SJCRH30 (cell line): Measurements from ENCODE around the gene ORC3. TPM values are rescaled to one million over a fixed set of nuclear protein-coding genes. Genes with fewer than 3 reads are reported as not detected.
A peak's percentile ranks its signal among the peaks of the same experiment; 100 is the strongest.

Experiments used
- DNase-seq, 2 experiments: peaks; one replicate each; pipeline ENCODE4 v3.0.0-alpha.2; 2015 to 2020
- H3K27ac ChIP-seq: fragments of 250-450 bp; sonication (Bioruptor Pico); 2 replicates; pipeline ENCODE4 v1.5.1; 2020; ENCODE audit warnings: mild to moderate bottlenecking, moderate library complexity
- H3K27me3 ChIP-seq: fragments of 250-450 bp; sonication (Bioruptor Pico); 2 replicates; pipeline ENCODE4 v1.5.1; 2020; ENCODE audit warnings: mild to moderate bottlenecking, moderate library complexity
- H3K36me3 ChIP-seq: fragments of 250-450 bp; sonication (Bioruptor Pico); 2 replicates; pipeline ENCODE4 v1.5.1; 2020; ENCODE audit warnings: mild to moderate bottlenecking, moderate library complexity
- H3K4me1 ChIP-seq: fragments of 250-450 bp; sonication (Bioruptor Pico); 2 replicates; pipeline ENCODE4 v1.5.1; 2020; ENCODE audit warnings: mild to moderate bottlenecking, moderate library complexity
- H3K4me3 ChIP-seq: fragments of 250-450 bp; sonication (Bioruptor Pico); 2 replicates; pipeline ENCODE4 v1.5.1; 2020; ENCODE audit warnings: mild to moderate bottlenecking, moderate library complexity
- H3K9me3 ChIP-seq: fragments of 250-450 bp; sonication (Bioruptor Pico); replicated peaks from 2 replicates; pipeline ENCODE4 v1.5.1; 2020; ENCODE audit warnings: mild to moderate bottlenecking, moderate library complexity
- total RNA-seq: library from RNA; depleted of rRNA; stranded (reverse); fragments of >200 nt; shearing (Covaris generic); gene quantifications from 2 replicates; pipeline ENCODE4 v1.2.3, GENCODE V29; 2014

The ORC3 gene
- total RNA-seq, 1 experiment from 2014 or later, result 64.9 TPM

DNA sequence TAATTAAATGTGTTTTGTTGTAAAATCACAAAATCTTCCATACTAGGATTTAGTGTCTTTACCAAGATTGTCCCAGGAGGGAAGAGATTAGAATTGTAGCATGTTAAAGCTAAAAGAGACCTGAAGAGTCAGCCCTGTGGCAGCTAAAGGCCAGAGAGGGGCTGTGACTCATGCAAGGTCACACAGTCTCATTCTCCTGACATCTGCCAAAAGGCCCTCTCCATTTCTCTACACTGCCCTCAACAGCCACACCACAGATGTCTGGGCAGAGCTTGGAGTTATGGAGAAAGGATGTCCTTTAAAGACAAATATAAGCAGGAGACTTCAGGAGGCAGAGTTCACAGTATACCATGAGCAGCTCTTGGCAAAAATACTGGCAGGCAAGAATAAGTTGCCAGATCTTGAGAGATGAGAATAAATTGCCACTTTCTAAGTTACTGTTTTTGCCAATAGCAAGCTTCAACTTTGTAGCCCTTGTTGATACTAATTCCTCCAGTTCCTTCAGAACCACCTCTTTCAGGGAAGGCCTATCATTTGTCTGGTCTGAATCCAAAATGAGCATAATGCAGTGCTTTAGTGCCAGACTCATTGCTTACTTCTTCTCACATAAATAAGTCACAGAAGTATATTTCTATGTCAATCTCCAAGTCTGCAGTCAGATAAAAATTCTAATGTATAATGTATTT lies 70.4 kb downstream of the ORC3 start:
- H3K27me3 ChIP-seq, result no peaks in the 10 kb centered on the region
- no peak for DNase-seq
- H3K4me3 ChIP-seq, result no peak overlapping the region
- no peaks in the 10 kb centered on the region for H3K9me3 ChIP-seq
- no peak overlapping the region for H3K27ac ChIP-seq
- H3K36me3 ChIP-seq, result peaks cover 32% of the 10 kb centered on the region
- H3K4me1 ChIP-seq, result peaks cover 5% of the 10 kb centered on the region; the same call in 1 of the 2 replicates

DNA sequence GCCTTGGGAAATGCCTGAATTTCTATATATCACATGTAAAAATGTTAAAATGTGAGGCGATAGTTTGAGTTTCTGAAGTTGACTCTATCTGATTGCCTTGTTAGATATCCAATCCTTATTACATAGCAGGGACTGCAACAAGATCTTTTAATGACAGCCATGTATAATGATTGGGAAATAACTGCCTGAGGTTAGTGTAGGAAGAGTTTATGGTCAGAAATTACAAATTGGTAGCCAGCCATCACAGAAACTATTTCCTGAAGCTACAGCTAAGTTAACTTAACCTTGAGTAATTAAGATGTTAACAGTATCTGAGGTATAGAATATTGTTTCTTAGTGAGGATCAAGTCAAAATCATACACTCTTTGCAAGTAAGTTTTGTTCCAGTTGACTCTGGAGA lies 71.1 kb downstream of the ORC3 start:
- Histone ChIP-seq H3K27ac (no peak overlapping the region), H3K4me3 (no peak overlapping the region), H3K27me3 (no peaks in the 10 kb centered on the region), H3K4me1 (peaks cover 5% of the 10 kb centered on the region; the same call in 1 of the 2 replicates), H3K9me3 (no peaks in the 10 kb centered on the region), H3K36me3 (peaks cover 38% of the 10 kb centered on the region)
- no peak for DNase-seq

DNA sequence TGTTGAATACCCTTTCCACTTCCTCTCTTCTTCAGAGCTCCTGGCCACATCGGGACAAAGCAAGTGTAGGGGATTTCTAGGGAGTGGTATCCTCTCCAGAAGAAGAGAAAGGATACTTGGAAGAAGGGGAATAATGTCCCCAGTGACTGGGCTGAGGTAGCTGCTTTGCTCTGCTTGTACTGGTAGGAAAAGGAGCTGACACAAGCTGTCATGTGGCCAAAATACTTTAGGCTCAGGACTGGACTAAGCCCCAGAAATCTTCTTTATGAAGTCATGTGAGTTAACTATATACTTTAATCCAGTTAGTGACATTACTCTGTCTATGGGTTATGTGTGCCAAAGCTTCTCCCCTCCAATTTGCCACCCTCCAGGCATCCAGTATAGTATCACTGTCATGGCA lies 71.6 kb downstream of the ORC3 start:
- peaks cover 5% of the 10 kb centered on the region; the same call in 1 of the 2 replicates for H3K4me1 ChIP-seq
- H3K27ac ChIP-seq, result no peak overlapping the region
- no peaks in the 10 kb centered on the region for H3K27me3 ChIP-seq
- H3K9me3 ChIP-seq, result no peaks in the 10 kb centered on the region
- peaks cover 39% of the 10 kb centered on the region for H3K36me3 ChIP-seq
- H3K4me3 ChIP-seq, result no peak overlapping the region
- DNase-seq, result no peak

DNA sequence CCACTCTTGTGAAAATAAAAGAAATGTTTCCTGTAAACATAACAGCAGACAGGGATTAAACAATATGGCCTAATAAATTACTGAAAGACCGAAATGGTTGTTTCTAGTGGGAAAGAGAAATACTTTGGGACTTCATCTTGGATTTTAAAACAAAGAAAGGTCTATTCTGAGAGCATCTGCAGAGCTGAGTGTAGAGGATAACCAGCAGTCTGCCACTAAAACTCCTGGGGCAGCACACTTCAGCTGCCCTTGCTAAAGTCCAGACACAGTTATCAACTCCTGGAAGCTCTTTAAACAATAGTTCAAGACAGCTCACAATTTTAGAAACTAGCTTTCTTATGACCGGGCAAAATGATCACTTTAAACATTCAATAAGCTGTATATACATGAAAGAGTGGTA lies 73.5 kb downstream of the ORC3 start:
- peaks cover 5% of the 10 kb centered on the region; the same call in 1 of the 2 replicates for H3K4me1 ChIP-seq
- peak; percentile 9 to 56 for DNase-seq
- peaks cover 27% of the 10 kb centered on the region for H3K36me3 ChIP-seq
- H3K27me3 ChIP-seq, result no peaks in the 10 kb centered on the region
- peak overlapping the region; percentile 2; the same call in 1 of the 2 replicates for H3K27ac ChIP-seq
- no peak overlapping the region for H3K4me3 ChIP-seq
- no peaks in the 10 kb centered on the region for H3K9me3 ChIP-seq

DNA sequence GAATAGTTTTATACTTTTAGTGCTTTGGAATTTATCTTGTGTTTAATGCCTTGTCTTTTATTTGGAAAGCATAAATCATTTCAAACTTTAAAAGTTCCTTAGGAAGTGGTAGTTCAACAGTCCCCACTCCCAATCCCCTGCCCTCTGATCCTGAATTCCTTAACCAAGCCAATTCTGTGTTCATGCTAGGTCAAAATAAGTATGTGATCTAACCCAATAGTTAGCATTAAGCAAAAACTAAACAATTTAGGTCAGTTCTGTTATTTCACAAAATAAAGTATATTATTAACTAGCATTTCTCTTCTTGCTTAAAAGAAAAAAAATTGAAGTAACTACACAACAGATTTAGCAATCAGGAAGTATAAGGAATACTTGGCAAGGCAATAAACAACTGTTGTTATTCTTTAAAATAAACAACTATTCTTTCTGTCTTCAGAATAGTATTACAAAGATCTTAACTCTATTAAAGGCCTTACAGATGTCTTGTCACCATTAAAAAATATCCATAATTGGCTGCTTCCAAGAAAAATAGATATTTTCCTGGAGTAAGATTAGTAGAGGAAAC lies 75.1 kb downstream of the ORC3 start:
- peaks cover 5% of the 10 kb centered on the region; the same call in 1 of the 2 replicates for H3K4me1 ChIP-seq
- peaks cover 31% of the 10 kb centered on the region for H3K36me3 ChIP-seq
- DNase-seq, result no peak
- no peak overlapping the region for H3K4me3 ChIP-seq
- no peaks in the 10 kb centered on the region for H3K9me3 ChIP-seq
- no peaks in the 10 kb centered on the region for H3K27me3 ChIP-seq
- H3K27ac ChIP-seq, result no peak overlapping the region

DNA sequence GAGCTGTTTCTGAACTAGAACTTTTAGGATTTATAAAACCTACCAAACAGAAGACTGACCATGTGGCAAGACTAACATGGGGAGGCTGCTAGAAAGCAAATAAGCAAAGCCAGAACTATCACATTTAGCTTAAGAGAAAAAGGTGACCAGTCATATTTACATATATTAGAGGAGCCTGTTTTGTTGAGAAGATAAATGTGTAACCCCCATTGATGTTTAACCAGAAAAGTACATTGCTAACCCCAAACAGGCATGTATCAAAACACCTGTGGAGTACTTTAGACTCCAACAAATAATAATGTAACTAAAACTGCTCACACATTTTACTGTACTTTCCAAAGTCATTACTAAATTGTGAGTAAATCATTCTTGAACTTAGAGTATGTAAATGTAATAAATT lies 77.1 kb downstream of the ORC3 start:
- H3K4me1 ChIP-seq, result peaks cover 5% of the 10 kb centered on the region; the same call in 1 of the 2 replicates
- H3K27me3 ChIP-seq, result no peaks in the 10 kb centered on the region
- no peaks in the 10 kb centered on the region for H3K9me3 ChIP-seq

DNA sequence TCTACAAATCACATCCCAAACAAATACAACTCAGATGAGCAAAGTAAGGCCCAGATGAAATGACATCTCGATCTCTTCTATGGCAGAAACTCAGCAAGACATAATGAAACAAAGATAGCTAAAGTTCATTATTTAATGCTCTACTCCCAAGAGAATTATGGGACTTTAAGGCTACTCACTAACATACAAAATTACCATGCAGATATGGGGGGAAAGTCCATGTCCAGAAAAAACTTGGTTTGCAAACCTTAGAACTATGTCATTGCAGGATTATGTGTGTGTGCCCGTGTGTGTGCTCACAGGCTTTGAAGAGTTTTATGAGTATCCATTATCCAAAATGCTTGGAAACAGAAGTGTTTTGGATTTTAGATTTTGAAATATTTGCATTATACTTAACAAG lies 78.1 kb downstream of the ORC3 start:
- no peaks in the 10 kb centered on the region for H3K27me3 ChIP-seq
- H3K27ac ChIP-seq, result no peak overlapping the region
- no peaks in the 10 kb centered on the region for H3K9me3 ChIP-seq
- no peak for DNase-seq
- H3K4me3 ChIP-seq, result no peak overlapping the region
- peaks cover 5% of the 10 kb centered on the region; the same call in 1 of the 2 replicates for H3K4me1 ChIP-seq
- H3K36me3 ChIP-seq, result peaks cover 47% of the 10 kb centered on the region

More for the DNA sequence above, 77.1 kb downstream of the ORC3 start:
- Histone ChIP-seq H3K4me3 (no peak overlapping the region), H3K36me3 (peaks cover 44% of the 10 kb centered on the region), H3K27ac (no peak overlapping the region)
- DNase-seq, result no peak

DNA sequence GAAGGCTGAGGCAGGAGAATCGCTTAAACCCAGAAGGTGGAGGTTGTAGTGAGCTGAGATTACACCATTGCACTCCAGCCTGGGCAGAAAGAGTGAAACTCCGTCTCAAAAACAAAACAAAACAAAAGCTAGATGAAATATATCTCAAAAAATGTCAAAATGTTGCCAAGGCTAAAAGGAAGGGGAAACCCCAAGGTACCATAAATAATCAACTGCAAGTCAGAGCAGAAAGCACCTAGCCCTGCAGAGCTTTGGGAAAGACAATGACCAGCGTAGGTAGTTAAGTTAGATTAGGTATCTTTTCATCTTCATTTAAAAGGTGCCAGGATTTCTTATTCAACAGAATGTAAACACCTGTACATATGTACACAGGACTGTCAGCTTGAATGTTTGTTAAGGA lies 79.1 kb downstream of the ORC3 start:
- no peak for DNase-seq
- no peaks in the 10 kb centered on the region for H3K9me3 ChIP-seq
- peaks cover 57% of the 10 kb centered on the region for H3K36me3 ChIP-seq
- H3K27ac ChIP-seq, result no peak overlapping the region
- H3K4me3 ChIP-seq, result no peak overlapping the region
- H3K27me3 ChIP-seq, result no peaks in the 10 kb centered on the region
- H3K4me1 ChIP-seq, result no peaks in the 10 kb centered on the region

DNA sequence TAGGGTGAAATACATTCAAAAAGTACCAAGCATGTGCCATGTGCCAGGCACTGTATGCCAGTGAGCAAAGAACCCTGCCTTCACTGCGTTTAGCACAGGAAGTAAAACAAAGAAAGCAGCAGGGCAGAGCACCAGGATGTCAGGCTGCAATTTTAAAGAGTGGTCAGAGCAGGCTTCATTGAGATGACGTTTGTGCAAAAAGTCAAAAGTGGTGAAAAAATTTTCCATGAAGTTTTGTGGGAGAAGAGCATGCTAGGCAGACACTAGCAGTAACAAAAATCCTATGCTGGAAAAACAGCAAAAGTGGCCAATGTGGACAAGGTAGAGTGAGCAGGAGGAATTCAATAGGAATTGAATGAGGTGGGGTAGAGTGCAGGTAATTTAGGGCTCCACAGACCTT lies 80.8 kb downstream of the ORC3 start:
- Histone ChIP-seq H3K27ac (no peak overlapping the region), H3K36me3 (peaks cover 68% of the 10 kb centered on the region), H3K4me1 (no peaks in the 10 kb centered on the region), H3K4me3 (no peak overlapping the region), H3K27me3 (no peaks in the 10 kb centered on the region), H3K9me3 (no peaks in the 10 kb centered on the region; the same call in 1 of the 2 replicates)
- no peak for DNase-seq

DNA sequence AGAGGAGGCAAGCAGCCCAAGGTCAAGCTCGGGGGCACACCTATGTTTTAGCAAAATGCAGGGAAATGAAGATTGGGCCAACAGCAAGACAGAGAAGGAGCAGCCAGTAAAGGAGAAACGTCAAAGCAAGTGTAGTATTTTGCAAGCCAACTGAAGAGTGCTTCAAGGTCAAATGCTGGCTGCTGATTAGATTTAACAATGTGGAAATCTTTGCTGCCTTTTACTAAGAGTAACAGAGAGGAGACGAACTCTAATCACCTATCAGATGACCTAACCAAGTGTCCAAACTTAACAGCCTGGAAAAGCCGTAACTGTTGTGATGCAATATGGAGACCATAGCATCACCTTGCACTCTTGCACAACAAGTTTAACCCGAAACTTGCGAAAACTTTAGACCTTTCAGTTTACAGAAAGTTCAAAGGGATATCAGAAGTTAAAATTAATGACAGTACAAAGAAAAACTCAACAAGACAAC lies 81.7 kb downstream of the ORC3 start:
- no peak overlapping the region for H3K4me3 ChIP-seq
- H3K4me1 ChIP-seq, result no peaks in the 10 kb centered on the region
- no peak for DNase-seq
- no peaks in the 10 kb centered on the region; the same call in 1 of the 2 replicates for H3K9me3 ChIP-seq
- H3K27me3 ChIP-seq, result no peaks in the 10 kb centered on the region
- peaks cover 72% of the 10 kb centered on the region for H3K36me3 ChIP-seq
- no peak overlapping the region for H3K27ac ChIP-seq

DNA sequence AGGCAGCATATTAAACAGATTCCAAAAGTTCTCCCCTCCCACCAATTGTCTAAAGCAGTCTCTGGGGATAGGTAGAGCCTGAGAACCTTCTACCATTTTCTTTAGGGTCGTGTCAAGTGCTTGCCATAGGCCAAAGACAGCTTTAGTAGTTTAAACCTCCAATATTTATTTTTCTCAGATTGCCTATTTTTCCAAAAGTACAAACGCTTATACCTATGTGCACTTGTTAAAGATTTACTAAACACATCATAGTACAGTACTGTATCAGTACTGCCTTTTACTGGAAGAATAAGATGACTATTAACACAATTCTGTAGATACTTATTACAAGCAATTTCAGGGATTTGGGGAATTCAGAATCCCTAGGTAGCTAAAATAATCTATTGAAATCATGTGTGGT lies 82.7 kb downstream of the ORC3 start:
- Histone ChIP-seq H3K27me3 (no peaks in the 10 kb centered on the region), H3K36me3 (peaks cover 82% of the 10 kb centered on the region), H3K4me3 (no peak overlapping the region), H3K9me3 (no peaks in the 10 kb centered on the region; the same call in 1 of the 2 replicates), H3K27ac (no peak overlapping the region), H3K4me1 (no peaks in the 10 kb centered on the region)
- DNase-seq, result no peak

DNA sequence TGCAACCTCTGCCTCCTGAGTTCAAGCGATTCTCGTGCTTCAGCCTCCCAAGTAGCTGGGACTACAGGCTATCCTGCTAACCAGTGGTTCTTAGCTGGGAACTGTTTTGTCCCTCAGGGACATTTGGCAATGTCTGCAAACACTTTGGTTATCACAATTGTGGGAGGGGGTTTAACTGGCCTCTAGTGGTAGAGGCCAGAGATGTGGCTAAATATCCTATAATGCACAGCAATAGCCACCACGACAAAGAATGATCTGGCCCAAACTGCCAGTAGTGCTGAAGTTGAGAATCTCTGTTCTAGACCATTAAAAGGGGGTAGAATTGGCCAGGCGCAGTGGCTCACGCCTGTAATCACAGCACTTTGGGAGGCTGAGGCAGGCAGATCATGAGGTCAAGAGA lies 83.3 kb downstream of the ORC3 start:
- H3K4me3 ChIP-seq, result no peak overlapping the region
- H3K4me1 ChIP-seq, result no peaks in the 10 kb centered on the region
- peaks cover 85% of the 10 kb centered on the region for H3K36me3 ChIP-seq
- no peaks in the 10 kb centered on the region; the same call in 1 of the 2 replicates for H3K9me3 ChIP-seq
- no peak overlapping the region for H3K27ac ChIP-seq
- DNase-seq, result no peak
- no peaks in the 10 kb centered on the region for H3K27me3 ChIP-seq

DNA sequence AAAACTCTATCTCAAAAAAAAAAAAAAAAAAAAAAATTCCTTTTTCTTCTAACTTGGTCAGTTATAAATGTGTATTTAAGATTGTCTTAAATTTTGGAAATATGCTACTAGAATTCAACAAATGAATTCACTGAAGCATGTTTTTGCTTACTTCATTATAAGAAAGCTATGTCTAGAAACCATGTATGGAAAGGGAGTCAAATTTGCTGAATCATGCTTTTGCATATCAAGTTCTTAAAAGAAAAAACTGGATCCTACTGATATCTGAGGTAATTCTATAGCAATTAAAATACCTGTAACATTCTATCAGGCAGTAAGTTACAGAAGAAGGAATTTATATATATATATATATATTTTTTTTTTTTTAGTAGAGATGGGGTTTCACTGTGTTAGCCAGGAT lies 84.4 kb downstream of the ORC3 start:
- no peaks in the 10 kb centered on the region for H3K4me1 ChIP-seq
- no peaks in the 10 kb centered on the region; the same call in 1 of the 2 replicates for H3K9me3 ChIP-seq
- H3K27ac ChIP-seq, result no peak overlapping the region
- DNase-seq, result no peak
- peaks cover 91% of the 10 kb centered on the region for H3K36me3 ChIP-seq
- H3K27me3 ChIP-seq, result no peaks in the 10 kb centered on the region
- no peak overlapping the region for H3K4me3 ChIP-seq

DNA sequence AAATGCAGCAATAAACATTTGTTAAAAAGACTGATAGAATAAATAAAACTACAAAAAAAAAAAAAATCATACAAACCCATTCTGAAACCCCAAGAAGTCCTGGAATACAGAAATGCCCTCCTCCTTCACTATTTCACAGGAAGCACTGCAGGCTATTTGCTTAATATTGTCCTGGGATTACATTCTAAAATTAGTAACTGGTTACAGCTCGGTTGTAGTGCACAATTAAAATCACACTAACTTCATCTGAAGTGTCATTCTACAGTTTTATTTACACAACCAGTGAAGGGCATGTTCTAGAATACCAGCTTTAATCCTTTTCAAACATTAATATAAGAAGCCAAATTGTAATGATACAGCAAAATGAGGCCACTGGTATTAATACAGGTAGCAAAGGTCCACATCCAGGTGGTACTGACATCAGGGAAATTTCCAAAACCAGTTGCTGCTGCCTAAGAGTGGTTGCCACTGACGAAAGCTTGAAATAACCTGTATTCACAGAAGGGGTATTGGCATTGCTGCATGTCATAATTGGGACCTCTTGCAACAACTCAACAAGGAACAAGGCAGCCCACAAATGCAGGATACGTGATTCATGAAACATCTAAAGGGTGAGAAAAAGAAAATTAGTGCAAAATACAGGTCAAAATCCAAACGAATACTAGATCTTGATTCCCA lies 85.2 kb downstream of the ORC3 start:
- Histone ChIP-seq H3K27me3 (no peaks in the 10 kb centered on the region), H3K36me3 (peaks cover 88% of the 10 kb centered on the region), H3K4me1 (no peaks in the 10 kb centered on the region), H3K4me3 (no peak overlapping the region), H3K27ac (no peak overlapping the region), H3K9me3 (no peaks in the 10 kb centered on the region; the same call in 1 of the 2 replicates)
- no peak for DNase-seq

DNA sequence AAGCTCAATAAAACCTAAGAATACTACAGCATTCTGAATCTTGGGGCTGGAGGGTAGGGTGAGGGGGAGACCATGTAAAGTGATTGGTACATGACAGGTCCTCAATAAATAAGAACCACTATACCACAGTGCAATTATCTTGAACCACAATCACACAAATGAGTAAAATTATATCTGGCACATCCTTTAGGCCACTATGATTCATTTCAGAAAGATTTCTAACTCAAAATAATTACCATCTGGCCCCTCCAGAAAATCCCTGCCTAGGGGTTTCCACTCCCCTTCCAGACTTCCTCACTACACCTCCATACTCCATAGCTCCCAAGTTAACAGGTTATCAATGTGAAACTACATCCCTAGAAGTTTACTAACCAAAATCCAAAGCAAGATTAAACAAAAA lies 92.4 kb downstream of the ORC3 start:
- no peak for DNase-seq

More for the DNA sequence above, 92.4 kb downstream of the ORC3 start:
- no peaks in the 10 kb centered on the region for H3K27me3 ChIP-seq
- H3K4me1 ChIP-seq, result no peaks in the 10 kb centered on the region
- no peaks in the 10 kb centered on the region for H3K9me3 ChIP-seq
- H3K36me3 ChIP-seq, result peaks cover 64% of the 10 kb centered on the region
- H3K4me3 ChIP-seq, result no peak overlapping the region
- H3K27ac ChIP-seq, result no peak overlapping the region
